ENCODE data around the gene SELE. TPM values are rescaled to one million over a fixed set of nuclear protein-coding genes. Genes with fewer than 3 reads are reported as not detected.

The SELE gene
- total and polyA plus RNA-seq, 4 donors = 0.09 to 4.2 (median 3.3) TPM

DNA sequence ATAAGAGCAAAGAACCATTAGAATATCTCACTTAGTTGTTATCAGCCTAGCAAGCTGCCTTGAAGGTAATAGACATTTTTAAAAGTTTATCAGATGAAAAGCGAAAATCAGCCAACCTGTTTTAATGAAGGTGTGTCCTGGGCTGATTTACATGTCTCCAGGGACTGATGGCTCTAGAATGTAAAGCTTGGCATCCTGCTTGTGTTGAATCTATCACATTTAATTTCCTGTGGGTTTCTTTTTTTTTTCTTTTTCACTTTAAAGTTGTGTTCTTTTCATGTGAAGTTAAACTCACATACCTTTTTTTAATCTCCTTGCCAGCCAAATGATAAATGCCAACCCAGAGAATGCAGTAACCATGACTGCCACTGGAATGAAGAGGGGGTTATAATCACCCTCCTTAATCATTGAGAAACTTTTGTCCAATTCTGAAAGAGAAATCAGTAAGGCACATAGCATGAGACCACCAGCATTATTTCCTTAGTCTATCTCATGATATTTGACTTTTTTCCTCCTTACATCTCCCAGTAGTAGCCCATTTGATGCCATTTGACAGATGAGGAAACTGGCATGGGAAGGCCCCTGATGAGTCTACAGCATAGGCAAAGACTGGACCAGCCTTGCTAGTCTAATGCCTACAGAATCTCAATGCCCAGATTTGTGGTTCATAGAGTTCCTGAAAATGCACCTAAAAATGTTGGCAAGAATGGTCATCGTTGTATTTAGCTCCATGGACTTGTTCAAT is 32.4 kb downstream of the SELE start:
- DNase-seq (ENCODE audit: low spot score) = no peak
- H3K27me3 ChIP-seq (ENCODE audit: control insufficient read depth in 4 of 4, insufficient read depth in 4 of 4, low read length in 3 of 4) = no peaks in the 10 kb centered on the region
- WGBS = 92% methylated on average over 2 of the region's 2 CpGs
- no peaks in the 10 kb centered on the region for H3K9me3 ChIP-seq (ENCODE audit: control insufficient read depth in 4 of 4, low read length in 3 of 4)
- TF ChIP-seq TAF1 (conservative IDR thresholded peaks at IDR 0.05) (no peak), SP1 (IDR thresholded peaks at IDR 0.05) (no peak), RXRA (IDR thresholded peaks at IDR 0.05) (no peak), YY1 (IDR thresholded peaks at IDR 0.05) (no peak), GABPA (IDR thresholded peaks at IDR 0.05 in 1 of 2, conservative IDR thresholded peaks at IDR 0.05 in 1 of 2) (no peak), FOXA2 (IDR thresholded peaks at IDR 0.05) (no peak)
- TF ChIP-seq, protein P1, sequence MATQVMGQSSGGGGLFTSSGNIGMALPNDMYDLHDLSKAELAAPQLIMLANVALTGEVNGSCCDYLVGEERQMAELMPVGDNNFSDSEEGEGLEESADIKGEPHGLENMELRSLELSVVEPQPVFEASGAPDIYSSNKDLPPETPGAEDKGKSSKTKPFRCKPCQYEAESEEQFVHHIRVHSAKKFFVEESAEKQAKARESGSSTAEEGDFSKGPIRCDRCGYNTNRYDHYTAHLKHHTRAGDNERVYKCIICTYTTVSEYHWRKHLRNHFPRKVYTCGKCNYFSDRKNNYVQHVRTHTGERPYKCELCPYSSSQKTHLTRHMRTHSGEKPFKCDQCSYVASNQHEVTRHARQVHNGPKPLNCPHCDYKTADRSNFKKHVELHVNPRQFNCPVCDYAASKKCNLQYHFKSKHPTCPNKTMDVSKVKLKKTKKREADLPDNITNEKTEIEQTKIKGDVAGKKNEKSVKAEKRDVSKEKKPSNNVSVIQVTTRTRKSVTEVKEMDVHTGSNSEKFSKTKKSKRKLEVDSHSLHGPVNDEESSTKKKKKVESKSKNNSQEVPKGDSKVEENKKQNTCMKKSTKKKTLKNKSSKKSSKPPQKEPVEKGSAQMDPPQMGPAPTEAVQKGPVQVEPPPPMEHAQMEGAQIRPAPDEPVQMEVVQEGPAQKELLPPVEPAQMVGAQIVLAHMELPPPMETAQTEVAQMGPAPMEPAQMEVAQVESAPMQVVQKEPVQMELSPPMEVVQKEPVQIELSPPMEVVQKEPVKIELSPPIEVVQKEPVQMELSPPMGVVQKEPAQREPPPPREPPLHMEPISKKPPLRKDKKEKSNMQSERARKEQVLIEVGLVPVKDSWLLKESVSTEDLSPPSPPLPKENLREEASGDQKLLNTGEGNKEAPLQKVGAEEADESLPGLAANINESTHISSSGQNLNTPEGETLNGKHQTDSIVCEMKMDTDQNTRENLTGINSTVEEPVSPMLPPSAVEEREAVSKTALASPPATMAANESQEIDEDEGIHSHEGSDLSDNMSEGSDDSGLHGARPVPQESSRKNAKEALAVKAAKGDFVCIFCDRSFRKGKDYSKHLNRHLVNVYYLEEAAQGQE (IDR thresholded peaks at IDR 0.05) = no peak
- TF ChIP-seq, protein P2, sequence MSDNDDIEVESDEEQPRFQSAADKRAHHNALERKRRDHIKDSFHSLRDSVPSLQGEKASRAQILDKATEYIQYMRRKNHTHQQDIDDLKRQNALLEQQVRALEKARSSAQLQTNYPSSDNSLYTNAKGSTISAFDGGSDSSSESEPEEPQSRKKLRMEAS (IDR thresholded peaks at IDR 0.05) = no peak
- H3K36me3 ChIP-seq (ENCODE audit: control insufficient read depth in 4 of 4, insufficient read depth in 3 of 4, low read depth in 1 of 4, low read length in 3 of 4) = no peaks in the 10 kb centered on the region
- H3K4me1 ChIP-seq (ENCODE audit: control insufficient read depth in 4 of 4, insufficient read depth in 4 of 4, low read length in 3 of 4) = peaks cover 0 to 2% (median 0%) of the 10 kb centered on the region in 4 donors
- no peak overlapping the region for H3K4me3 ChIP-seq (ENCODE audit: low read depth in 1 of 3, low read length in 3 of 3)
- H3K9ac ChIP-seq (ENCODE audit: low read depth in 1 of 2, low read length in 2 of 2) = no peak overlapping the region
- no peak overlapping the region for H3K27ac ChIP-seq (ENCODE audit: low read depth in 1 of 2, low read length in 2 of 2)

DNA sequence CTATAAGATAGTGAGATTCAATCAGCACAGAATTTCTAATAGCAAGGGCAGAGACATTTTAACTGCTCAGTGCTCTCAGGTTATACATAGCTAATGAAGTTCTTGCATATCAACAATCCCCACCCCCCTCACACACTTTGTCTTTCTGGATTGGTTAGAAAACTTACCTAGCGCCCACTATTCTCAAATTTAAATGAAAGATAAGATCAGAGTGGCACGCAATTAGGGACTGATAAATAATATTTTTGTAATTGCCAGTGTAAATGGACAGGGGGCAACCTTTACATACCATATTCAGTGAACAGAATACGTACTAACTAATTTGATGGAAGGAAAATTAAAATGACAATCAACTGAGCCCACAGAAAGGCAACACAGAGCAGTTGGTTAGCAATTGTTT is 34.2 kb downstream of the SELE start:
- peaks cover 0 to 2% (median 0%) of the 10 kb centered on the region in 4 donors for H3K4me1 ChIP-seq (ENCODE audit: control insufficient read depth in 4 of 4, insufficient read depth in 4 of 4, low read length in 3 of 4)
- no peaks in the 10 kb centered on the region for H3K36me3 ChIP-seq (ENCODE audit: control insufficient read depth in 4 of 4, insufficient read depth in 3 of 4, low read depth in 1 of 4, low read length in 3 of 4)
- no peak overlapping the region for H3K4me3 ChIP-seq (ENCODE audit: low read depth in 1 of 3, low read length in 3 of 3)
- H3K9ac ChIP-seq (ENCODE audit: low read depth in 1 of 2, low read length in 2 of 2) = no peak overlapping the region
- DNase-seq (ENCODE audit: low spot score) = no peak
- no peak for TF ChIP-seq FOXA1 (IDR thresholded peaks at IDR 0.05)
- TF ChIP-seq HNF4A (conservative IDR thresholded peaks at IDR 0.05) = no peak
- no peak for TF ChIP-seq RXRA (IDR thresholded peaks at IDR 0.05)
- TF ChIP-seq HNF4G (IDR thresholded peaks at IDR 0.05) = no peak
- TF ChIP-seq RAD21 (IDR thresholded peaks at IDR 0.05) = peak; percentile 63 to 69
- TF ChIP-seq, protein P3, sequence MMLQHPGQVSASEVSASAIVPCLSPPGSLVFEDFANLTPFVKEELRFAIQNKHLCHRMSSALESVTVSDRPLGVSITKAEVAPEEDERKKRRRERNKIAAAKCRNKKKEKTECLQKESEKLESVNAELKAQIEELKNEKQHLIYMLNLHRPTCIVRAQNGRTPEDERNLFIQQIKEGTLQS (IDR thresholded peaks at IDR 0.05) = no peak
- H3K27ac ChIP-seq (ENCODE audit: low read depth in 1 of 2, low read length in 2 of 2) = no peak overlapping the region
- no peaks in the 10 kb centered on the region for H3K9me3 ChIP-seq (ENCODE audit: control insufficient read depth in 4 of 4, low read length in 3 of 4)
- 44% methylated on average over 3 of the region's 3 CpGs for WGBS
- no peaks in the 10 kb centered on the region for H3K27me3 ChIP-seq (ENCODE audit: control insufficient read depth in 4 of 4, insufficient read depth in 4 of 4, low read length in 3 of 4)

DNA sequence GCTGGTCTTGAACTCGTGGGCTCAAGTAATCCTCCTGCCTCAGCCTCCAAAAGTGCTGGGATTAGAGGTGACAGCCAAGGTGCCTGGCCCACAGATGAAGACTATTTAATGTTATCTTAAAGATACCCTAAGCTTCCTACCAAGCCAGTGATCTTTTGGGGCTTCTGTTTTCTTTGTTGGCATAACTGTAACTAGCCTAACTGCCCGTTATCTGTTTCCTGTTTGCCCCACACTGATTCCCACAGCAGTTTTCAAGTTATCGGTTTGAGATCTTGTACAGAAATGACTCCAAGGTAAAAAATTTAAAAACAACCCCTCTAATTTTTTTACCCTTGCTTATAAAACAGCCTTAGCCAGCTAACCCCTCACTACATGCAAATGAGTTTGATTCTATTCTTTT is 34.9 kb downstream of the SELE start:
- DNase-seq (ENCODE audit: low spot score) = no peak
- no peaks in the 10 kb centered on the region for H3K27me3 ChIP-seq (ENCODE audit: control insufficient read depth in 4 of 4, insufficient read depth in 4 of 4, low read length in 3 of 4)
- 75% methylated on average over 3 of the region's 3 CpGs for WGBS
- no peak overlapping the region for H3K9ac ChIP-seq (ENCODE audit: low read depth in 1 of 2, low read length in 2 of 2)
- H3K4me3 ChIP-seq (ENCODE audit: low read depth in 1 of 3, low read length in 3 of 3) = no peak overlapping the region
- H3K4me1 ChIP-seq (ENCODE audit: control insufficient read depth in 4 of 4, insufficient read depth in 4 of 4, low read length in 3 of 4) = peaks cover 0 to 2% (median 0%) of the 10 kb centered on the region in 4 donors
- H3K9me3 ChIP-seq (ENCODE audit: control insufficient read depth in 4 of 4, low read length in 3 of 4) = no peaks in the 10 kb centered on the region
- no peak overlapping the region for H3K27ac ChIP-seq (ENCODE audit: low read depth in 1 of 2, low read length in 2 of 2)
- no peaks in the 10 kb centered on the region for H3K36me3 ChIP-seq (ENCODE audit: control insufficient read depth in 4 of 4, insufficient read depth in 3 of 4, low read depth in 1 of 4, low read length in 3 of 4)
- TF ChIP-seq JUND (IDR thresholded peaks at IDR 0.05) (no peak), TAF1 (conservative IDR thresholded peaks at IDR 0.05) (no peak), EGR1 (IDR thresholded peaks at IDR 0.05; ENCODE audit: low read depth in 2 of 2) (no peak), NR2F2 (IDR thresholded peaks at IDR 0.05) (no peak), GABPA (IDR thresholded peaks at IDR 0.05 in 1 of 2, conservative IDR thresholded peaks at IDR 0.05 in 1 of 2) (no peak), HNF4G (IDR thresholded peaks at IDR 0.05) (no peak), FOXA1 (IDR thresholded peaks at IDR 0.05) (no peak), SP1 (IDR thresholded peaks at IDR 0.05) (no peak), HNF4A (conservative IDR thresholded peaks at IDR 0.05) (no peak), FOXA2 (IDR thresholded peaks at IDR 0.05) (no peak), YY1 (IDR thresholded peaks at IDR 0.05) (no peak)
- TF ChIP-seq, protein P1 (IDR thresholded peaks at IDR 0.05) = no peak
- TF ChIP-seq, protein P3 (IDR thresholded peaks at IDR 0.05) = no peak
- TF ChIP-seq, protein P4, sequence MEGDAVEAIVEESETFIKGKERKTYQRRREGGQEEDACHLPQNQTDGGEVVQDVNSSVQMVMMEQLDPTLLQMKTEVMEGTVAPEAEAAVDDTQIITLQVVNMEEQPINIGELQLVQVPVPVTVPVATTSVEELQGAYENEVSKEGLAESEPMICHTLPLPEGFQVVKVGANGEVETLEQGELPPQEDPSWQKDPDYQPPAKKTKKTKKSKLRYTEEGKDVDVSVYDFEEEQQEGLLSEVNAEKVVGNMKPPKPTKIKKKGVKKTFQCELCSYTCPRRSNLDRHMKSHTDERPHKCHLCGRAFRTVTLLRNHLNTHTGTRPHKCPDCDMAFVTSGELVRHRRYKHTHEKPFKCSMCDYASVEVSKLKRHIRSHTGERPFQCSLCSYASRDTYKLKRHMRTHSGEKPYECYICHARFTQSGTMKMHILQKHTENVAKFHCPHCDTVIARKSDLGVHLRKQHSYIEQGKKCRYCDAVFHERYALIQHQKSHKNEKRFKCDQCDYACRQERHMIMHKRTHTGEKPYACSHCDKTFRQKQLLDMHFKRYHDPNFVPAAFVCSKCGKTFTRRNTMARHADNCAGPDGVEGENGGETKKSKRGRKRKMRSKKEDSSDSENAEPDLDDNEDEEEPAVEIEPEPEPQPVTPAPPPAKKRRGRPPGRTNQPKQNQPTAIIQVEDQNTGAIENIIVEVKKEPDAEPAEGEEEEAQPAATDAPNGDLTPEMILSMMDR (IDR thresholded peaks at IDR 0.05; ENCODE audit: low read depth, low read length, missing input control) = no peak
